Measurements from ENCODE around the gene TLR8.

Gene TLR8

DNA sequence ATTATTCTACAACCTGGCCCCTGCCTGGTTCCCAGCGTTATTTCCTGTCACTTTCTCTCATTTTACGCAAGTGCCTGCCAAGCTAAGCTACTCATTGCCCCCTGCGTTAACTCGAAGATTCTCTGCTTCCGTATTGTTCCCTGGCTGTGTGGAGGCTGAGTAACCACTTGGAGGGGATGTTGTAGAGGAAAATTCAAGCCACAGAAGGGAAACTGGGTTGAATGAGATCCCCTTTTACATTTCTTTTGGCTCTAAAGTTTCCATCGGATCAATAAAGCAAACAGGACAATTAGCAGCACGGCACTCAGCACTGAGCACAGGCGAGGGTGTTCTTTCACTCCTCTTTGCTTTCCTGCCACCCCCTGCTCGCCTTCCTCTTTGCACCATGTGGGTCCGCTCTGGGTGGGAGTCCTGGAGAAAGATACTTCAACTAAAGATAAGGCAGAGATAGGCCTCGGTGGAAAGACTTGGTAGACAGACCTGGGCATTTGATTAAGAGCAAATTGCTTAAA is 64.3 kb downstream of the TLR8 start:
- DNase-seq = no peak

DNA sequence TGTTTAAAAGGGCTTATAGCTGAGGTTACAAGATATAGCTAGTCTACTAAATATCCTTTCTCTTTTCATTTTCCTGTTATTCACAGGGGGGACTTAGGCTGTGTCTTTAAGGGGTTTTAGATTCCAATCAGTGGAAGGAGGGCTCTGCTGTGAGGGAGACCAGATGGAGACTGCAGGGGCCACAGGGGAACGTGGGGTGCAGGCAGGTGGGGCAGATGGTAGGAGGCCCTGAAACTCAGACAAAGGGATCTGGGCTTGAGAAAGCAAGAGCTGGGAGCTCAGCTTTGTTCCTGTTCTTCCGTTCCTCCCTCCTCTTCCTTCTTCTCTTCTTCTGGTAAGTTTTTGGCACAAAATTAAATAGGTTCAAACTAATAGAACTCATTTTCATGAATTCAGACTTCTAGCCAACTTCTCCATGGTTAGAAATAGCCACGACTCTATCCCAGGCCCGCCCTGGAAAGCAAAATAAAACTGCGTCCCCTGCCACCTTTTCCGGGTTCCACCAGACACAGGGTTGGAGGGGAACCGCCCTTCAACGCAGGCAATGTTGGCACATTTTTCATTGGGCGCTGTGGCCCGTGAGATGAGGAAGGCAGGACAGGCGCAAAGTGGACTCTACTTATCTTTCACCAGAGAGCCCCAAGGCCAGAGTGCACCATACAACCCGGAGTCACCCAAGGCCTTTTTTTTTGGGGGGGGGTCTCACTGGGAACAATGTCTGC is 65.0 kb downstream of the TLR8 start:
- DNase-seq = no peak

DNA sequence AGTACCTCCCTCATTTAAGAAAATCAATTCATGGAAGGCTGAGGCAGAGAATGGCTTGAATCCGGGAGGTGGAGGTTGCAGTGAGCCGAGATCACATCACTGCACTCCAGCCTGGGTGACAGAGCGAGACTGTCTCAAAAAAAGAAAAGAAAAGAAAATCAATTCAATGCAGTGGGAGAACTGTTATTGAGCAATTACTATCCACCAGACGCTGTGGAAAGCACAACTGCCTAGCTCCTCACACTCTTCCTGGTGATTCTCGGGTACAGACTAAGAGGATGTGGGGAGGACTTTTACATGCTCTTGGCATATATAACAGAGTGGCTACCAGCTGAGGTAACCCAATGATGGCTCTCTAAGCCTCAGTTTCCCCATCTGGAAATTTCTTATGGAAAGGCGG is 65.8 kb downstream of the TLR8 start:
- DNase-seq = no peak

Data from T-helper 9 cell (primary cell).